ENCODE measurements around the gene SFI1.
A peak's percentile ranks its signal among the peaks of the same experiment; 100 is the strongest.
"Not testable (repeated sequence)": the region's sequence is repeated elsewhere in the genome, so short reads cannot be mapped to it uniquely, and the experiment has no call there.

The SFI1 gene, protein sequence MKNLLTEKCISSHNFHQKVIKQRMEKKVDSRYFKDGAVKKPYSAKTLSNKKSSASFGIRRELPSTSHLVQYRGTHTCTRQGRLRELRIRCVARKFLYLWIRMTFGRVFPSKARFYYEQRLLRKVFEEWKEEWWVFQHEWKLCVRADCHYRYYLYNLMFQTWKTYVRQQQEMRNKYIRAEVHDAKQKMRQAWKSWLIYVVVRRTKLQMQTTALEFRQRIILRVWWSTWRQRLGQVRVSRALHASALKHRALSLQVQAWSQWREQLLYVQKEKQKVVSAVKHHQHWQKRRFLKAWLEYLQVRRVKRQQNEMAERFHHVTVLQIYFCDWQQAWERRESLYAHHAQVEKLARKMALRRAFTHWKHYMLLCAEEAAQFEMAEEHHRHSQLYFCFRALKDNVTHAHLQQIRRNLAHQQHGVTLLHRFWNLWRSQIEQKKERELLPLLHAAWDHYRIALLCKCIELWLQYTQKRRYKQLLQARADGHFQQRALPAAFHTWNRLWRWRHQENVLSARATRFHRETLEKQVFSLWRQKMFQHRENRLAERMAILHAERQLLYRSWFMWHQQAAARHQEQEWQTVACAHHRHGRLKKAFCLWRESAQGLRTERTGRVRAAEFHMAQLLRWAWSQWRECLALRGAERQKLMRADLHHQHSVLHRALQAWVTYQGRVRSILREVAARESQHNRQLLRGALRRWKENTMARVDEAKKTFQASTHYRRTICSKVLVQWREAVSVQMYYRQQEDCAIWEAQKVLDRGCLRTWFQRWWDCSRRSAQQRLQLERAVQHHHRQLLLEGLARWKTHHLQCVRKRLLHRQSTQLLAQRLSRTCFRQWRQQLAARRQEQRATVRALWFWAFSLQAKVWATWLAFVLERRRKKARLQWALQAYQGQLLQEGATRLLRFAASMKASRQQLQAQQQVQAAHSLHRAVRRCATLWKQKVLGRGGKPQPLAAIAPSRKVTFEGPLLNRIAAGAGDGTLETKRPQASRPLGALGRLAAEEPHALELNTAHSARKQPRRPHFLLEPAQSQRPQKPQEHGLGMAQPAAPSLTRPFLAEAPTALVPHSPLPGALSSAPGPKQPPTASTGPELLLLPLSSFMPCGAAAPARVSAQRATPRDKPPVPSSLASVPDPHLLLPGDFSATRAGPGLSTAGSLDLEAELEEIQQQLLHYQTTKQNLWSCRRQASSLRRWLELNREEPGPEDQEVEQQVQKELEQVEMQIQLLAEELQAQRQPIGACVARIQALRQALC

DNA sequence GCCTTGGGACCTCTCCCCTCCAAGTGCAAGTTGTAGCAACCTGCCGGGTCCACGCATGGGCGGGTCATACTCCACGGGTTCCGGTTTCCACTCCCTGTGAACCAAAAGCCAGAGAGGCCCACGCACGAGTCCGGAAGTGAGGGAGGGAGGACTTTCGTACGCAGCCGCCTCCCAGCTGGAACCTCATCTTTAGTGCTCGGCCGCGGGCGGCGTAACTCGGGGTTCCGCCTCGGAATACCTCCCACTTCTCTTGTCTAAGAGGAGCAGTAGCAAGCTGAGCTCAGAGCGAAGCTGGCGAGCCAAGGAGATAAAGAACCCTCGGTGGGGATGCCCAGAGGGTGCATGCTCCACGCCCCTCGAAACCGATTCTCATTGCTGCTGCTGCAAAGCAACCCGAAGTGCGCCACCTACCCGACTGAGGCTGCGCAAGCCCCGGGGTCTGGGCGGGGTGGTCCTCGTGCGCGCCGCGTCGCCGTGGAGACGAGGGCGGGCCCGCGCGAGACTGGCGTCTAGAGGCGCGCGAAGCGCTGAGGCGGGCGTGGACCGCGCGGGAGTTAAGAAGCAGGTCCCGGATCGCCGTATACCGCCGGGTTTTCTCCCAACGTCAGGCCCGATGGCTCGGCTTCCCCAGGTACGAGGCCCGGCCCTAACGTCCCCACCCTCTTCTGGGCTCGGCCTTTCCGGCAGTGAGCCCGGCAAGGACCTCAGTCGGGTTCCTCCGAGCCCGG lies at the start of gene SFI1:
TSS of gene SFI1 (plus strand) at position 530 of the 728 bp plus-strand sequence. CDS start 11,749 bp downstream, outside the sequence.
- peak; percentile 75 for DNase-seq

DNA sequence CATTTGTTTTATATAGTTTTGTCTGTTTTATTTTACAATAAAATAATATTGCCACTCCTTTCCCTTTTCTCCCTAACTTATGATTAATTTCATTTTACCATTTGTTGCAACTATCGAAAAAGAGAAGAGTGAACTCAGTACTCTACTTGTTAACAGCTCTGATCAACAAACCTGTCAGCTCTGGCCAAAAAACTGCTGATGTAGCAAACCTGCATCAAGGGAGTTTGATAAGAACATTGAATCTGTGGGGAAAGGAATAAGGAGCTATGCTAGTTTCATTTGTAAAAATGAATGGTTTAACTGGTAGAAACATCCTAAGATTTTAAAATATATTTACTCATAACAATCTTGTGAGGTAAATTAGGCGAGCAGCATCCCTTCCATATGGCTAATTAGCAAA lies 49.6 kb upstream of the SFI1 start:
- DNase-seq, result no peak

DNA sequence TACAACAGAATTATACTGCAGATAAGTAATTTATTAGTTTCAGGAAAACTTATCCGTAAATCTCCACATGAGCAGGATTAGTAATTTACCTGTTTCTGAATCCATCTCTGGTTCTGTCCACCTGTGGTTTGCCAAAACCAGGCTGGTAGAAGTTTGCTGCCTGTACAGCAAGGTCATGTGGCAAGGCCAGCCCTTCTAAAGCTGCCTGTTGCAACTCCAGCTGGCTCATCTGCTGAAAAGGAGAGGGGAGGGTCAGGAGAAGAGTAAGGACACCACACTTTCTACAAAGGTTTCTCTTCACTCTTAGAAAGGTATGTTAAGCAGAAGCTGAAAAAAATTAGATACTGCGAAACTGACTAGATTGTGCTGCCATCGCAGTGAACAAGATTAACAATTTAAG lies 49.0 kb upstream of the SFI1 start:
- no peak for DNase-seq

DNA sequence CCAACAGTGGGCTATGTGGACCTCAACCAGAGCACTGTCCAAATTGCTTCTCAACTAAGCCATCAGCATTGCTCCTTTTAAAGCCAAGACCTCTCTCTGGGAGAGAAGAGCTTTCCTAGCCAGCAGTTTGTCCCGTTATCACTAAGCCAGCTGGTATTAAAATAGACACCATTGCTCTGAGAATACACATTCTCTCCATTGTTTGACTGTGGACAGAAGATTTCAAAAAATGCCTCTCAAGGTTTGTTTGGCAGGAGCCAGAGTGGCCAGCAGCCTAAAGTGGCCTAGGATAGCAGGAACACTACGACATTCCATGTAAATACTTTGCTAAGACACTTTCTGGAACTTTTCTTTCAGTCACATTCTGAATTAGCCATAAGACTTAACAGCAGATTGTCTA lies 48.0 kb upstream of the SFI1 start:
- DNase-seq, result no peak

DNA sequence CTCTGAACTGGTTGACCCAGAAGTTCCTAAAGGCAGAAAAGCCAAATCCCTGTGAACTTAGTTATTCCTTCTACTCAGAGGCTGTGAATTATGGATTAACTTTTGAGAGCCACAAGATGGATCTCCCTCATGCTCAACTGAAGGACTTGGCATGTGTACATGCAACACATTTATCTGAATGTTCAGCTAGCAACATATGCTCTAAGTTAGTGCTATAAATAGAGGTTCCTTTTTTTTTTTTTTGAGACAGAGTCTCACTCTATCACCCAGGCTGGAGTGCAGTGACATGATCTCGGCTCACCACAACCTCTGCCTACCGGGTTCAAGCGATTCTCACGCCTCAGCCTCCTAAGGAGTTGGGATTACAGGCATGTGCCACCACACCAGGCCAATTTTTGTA lies 46.8 kb upstream of the SFI1 start:
- no peak for DNase-seq

DNA sequence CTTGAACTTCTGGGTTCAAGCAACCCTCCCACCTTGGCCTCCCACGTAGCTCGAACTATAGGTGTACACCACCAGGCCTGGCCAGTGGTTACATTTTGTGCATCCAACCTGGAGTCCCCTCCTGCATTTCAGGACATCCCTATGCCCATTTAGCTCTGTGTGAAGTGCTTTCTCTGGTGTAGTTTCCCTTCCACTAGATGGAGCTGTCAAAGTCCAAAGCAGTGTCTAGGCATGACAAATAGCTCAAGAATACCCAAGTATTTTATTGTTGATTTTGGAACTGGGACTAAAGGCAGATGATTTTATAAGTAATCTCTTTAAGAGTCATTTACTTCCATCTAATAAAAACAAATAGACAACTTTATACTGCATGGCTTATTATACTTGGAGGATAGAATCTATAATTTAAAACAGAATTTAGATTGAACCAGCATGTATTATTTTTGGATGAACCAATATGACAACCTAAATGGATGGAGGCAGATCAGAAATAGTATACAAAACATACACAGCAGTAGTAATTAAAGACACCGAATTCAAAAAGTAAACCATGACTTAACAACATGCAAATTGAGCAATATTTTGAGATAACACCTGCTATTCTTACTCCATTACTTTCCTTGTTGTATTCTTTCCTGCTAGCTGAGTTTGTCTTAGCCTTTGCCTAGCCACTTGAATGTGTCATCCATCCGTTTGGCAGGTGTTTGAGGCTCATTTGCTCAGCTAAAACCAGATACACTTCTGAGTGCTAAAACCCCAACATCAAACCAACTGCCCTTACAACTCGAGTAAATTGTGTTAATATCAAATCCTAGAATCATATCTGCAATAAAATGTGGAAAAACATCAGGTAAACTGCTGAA lies 44.4 kb upstream of the SFI1 start:
- peak; percentile 26 for DNase-seq

DNA sequence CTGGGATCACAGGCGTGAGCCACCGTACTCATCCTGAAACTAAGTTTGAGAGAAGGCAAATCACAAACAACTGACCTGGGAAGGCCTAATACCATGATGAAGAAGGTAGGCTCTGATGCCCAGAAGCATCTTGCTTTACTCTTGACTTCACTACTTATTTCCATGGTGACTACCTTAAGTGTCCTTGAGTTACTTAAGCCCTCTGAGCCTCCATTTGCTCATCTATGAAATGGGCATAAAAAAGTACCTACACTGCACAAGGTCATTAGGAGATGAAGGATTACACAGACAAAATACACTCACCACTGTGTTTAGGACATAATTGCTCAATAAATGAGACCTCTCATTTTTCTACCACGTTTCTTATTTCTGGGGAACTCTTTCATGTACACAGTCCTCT lies 34.6 kb upstream of the SFI1 start:
- no peak for DNase-seq

DNA sequence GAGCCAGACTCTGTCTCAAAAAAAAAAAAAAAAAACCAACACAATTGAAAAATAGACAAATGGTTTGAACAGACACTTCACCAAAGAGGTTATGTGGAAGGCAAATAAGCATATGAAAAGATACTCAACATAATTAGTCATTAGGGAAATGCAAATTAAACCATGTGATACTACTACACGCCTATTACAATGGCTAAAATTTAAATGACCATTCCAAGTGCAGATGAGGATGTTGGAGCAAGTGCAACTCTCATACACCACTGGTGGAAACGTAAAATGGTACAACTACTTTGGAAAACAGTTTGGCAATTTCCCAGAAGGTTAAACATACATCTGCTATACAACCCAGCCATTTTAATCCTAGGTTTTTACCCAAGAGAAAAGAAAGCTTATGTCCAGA lies 31.0 kb upstream of the SFI1 start:
- DNase-seq, result no peak

DNA sequence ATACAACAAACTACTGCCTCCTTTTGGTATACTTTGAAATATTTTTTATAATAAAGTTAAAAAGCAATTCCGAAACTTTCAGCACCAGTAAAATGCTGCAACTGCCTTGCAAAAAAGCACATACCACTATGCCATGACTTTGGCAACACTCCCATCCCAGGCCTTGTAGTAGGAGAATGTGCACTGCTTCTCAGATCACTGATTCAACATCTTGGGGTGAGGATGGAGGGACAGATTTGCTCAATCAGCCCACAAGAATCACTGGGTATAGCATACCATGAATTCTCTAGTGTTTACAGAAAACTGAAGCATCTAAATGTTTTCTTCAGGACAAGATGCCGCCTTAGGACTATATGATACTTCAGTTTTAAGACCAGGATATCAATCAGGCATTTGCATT lies 21.6 kb upstream of the SFI1 start:
- DNase-seq, result no peak

DNA sequence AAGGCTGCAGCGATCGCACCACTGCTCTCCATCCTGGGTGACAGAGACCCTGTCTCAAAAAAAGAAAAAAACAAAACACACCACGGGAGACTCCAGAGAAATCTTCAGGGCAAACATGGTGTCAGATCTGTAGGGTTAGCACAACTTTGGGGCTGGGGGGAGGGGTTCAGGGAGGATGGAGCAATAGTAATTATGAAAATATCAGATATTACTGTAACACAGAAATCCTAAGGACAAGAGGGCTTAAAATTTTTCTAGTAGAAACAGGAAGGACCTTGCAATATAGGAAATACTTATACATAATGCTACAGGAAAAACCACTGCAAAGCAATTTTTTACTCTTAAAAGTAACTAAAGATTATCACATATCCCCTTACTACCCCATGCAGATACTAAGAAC lies 20.5 kb upstream of the SFI1 start:
- DNase-seq, result no peak

DNA sequence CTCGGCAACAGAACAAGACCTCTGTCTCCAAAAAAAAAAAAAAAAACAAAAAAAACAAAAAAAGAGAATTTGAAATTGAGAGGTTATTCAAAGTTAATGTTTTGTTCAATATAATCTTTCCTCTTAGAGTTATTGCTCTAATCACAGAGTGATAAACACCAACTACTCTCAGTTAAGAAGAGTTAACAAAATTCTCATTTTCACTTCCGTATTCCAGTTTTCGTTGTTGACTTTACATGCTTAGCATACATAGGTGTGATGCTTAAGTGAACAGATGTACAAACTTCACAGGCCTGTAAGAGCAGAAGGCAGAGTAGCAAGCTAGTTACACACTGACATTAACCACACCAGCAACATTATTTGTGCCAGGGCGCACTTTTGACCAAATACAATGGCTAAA lies 19.0 kb upstream of the SFI1 start:
- DNase-seq, result no peak

DNA sequence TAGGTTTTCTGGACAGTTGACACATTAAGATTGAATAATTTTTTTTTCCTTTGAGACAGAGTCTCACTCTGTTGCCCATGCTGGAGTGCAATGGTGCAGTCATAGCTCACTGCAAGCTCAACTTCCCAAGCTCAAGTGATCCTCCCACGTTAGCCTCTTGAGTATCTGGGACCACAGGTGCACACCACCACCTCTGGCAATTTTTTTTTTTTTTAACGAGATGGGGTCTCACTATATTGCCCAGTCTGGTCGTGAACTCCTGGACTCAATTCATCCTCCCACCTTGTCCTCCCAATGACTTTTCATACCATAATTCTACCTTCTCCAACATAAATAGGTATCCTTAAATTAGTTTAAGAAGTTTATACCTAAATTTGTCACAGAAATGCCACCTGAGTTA lies 15.2 kb upstream of the SFI1 start:
- DNase-seq, result no peak

DNA sequence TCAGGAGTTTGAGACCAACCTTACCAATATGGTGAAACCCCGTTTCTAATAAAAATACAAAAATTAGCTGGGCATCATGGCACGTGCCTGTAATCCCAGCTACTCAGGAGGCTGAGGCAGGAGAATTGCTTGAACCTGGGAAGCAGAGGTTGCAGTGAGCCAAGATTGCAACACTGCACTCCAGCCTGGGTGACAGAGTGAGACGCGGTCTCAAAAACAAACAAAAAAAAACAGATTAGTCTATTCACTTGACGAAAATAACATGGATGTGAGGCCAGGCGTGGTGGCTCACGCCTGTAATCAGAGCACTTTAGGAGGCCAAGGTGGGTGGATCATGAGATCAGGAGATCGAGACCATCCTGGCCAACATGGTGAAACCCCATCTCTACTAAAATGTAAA lies 13.9 kb upstream of the SFI1 start:
- not testable (repeated sequence) for DNase-seq

DNA sequence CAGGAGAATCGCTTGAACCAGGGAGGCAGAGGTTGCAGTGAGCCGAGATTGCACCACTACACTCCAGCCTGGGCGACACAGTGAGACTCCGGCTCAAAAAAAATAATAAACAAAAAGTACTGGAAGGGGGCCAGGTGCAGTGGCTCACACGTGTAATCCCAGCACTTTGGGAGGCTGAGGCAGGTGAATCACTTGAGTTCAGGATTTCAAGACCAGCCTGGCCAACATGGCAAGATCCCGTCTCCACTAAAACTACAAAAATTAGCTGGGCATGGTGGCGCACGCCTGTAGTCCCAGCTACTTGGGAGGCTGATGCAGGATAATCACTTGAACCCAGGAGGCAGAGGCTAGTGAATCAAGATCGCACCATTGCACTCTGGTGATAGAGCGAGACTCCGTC lies 10.0 kb upstream of the SFI1 start:
- not testable (repeated sequence) for DNase-seq

DNA sequence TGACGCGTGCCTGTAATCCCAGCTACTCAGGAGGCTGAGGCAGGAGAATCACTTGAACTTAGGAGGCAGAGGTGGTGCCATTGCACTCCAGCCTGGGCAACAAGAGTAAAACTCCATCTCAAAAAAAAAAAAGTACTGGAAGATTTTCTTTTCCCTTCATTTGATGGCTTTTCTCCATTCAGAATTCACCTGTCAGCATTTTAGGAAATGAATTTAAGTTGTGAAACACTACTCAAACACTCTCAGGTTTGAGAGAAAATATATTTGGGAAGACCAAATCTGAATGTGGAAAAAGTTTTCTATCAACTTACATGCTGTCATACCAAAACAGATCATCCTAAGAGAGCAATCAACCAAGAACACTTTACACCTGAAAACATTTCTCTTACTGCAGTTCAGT lies 9.4 kb upstream of the SFI1 start:
- no peak for DNase-seq

DNA sequence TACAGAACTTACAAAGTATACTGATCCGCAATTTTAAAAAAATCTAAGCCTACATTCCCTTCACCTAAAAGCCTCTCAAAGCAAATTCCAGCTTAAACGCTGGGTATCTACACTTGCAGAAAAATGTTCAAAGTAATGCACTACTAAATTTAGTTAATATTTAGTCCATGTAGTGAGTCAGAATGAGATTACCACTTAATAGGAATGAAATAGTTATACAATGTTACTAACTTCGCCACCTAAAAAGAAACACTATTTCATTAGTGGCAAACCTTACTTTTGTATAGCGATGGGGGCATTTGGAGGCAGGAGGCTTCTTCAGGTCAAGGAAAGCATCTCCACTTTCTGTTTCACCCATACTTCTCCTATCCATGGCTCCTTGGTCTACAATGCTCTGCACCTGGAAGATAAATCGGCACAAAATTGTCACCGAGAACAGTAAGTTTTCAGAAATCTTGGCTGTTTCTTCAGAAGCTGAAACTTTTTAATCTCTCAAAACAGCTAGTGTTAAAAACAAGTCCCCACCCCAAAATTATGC lies 7.9 kb upstream of the SFI1 start:
- DNase-seq, result no peak

DNA sequence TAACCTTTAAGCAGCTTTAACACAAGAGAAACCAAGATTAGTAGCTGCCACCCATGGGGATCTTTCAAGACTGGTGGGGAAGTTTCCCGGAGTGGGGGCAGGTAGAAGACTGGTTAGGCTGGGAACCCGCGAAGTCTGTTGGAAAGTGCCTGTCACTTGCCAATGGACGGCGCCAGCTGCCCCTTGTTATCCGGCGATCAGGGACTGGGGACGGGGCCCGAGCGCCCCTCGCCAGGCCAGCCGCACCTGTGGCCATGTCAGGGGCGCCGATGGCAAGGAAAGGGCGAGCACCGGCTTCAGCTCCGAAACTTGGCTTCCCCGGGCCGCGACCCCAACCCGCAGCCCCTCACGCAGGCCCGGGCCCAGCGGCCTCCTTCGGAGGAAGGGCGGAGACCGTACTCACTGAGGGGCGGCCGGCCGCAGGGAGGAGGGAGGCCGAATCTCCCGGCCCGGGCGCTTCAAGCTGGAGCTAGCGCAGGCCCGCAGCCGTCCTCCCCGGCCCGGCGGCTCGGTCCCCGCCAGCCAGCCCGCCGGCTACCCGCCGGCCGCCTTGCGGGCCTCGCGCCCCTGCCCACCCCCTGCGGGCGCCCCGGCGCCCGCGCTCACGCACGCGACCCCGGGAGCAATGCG lies 7.2 kb upstream of the SFI1 start:
- DNase-seq, result no peak

DNA sequence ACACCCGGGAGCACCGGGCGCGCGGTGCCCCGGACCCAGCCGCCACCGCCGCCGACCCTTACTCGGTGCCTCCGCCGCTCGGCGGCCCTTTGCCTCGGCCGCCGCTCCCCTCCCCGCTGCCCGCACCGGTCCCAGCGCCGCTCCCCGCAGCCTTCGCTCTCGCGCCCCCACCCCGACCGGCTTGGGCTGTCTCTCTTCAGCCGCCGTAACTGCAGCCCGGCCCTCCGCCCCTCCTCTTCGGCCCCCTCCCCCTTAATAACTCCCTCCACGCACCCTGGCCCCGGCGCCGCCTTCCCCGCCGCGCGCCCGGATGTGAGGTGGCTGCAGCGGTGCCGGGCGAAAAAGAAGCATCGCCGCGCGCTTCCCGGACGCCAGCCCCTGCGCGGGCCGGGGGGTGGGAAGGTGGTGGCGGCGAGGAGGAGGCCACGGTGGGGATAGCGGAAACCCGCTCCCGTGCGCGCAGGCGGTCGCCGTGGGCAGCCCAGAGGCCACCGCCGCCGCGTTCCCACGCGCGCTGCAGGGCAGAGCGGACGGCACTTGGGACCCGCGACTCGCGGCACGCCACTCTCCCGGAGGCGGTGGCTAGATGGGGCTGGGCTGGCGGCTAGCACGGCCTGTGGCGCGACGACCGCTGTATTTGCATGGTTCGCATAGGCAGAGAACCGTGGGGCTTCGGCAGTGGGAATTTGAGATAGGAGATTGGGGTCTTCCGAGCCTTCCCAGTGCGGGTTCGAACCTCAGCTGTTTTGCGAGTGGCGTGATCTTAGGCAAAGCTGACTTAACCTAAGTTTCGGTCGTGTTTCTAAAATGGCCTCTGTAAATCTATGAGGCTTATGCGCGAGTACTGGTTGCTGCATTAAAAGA lies 6.5 kb upstream of the SFI1 start, which contains the start of gene EIF4ENIF1:
TSS of gene EIF4ENIF1 (minus strand) at position 211 of the 864 bp plus-strand sequence. CDS start 1,124 bp downstream, outside the sequence.
- DNase-seq, result peak; percentile 65

DNA sequence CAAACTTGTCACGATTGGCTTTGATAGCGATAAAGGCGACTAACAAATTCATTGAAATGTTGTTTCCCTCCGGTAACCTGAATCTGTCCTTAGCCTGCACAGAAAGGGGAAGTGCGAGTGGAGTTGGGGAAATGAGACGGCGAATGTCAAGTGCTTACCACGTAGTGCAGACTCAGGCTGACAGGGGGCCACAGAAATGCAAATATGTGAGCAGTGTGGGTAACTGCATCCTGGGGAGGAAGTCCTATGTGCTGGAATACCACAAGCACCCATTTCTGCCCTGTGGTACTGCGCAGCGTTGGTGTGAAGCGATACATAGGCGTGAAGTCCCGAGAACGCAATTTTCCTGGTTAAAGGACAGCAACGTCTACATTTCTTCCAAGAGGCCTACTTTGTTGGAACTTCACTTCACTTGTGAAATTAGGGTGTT lies 5.8 kb upstream of the SFI1 start:
- peak; percentile 4 for DNase-seq

Measured in NCI-H2029 (cell line).